Hepatocyte (in vitro differentiated cells): ENCODE measurements around the gene TSPAN8. TPM values are rescaled to one million over a fixed set of nuclear protein-coding genes. Genes with fewer than 3 reads are reported as not detected.
"Not testable (repeated sequence)": the region's sequence is repeated elsewhere in the genome, so short reads cannot be mapped to it uniquely, and the experiment has no call there.

Experiments used
- DNase-seq: peaks from one replicate; pipeline ENCODE4 v3.0.0-alpha.2; 2016; ENCODE audit warnings: low spot score
- H2AFZ ChIP-seq: fragments of 200-600 bp; sonication (generic); 2 replicates; pipeline ENCODE4 v1.6.0; 2016; ENCODE audit warnings: antibody characterized with exemption, mild to moderate bottlenecking
- H3K27ac ChIP-seq: fragments of 200-600 bp; sonication (generic); 2 replicates; pipeline ENCODE4 v1.5.1; 2016; ENCODE audit warnings: mild to moderate bottlenecking
- H3K27me3 ChIP-seq: fragments of 200-600 bp; sonication (generic); 2 replicates; pipeline ENCODE4 v1.6.1; 2016
- H3K36me3 ChIP-seq: fragments of 200-600 bp; sonication (generic); replicated peaks from 2 replicates; pipeline ENCODE4 v1.5.1; 2016; ENCODE audit warnings: low read depth; ENCODE audit not compliant: insufficient read depth
- H3K4me1 ChIP-seq: fragments of 200-600 bp; sonication (generic); 2 replicates; pipeline ENCODE4 v1.5.1; 2016; ENCODE audit warnings: mild to moderate bottlenecking, moderate library complexity; ENCODE audit not compliant: insufficient read depth
- H3K4me2 ChIP-seq: fragments of 200-600 bp; sonication (generic); 2 replicates; pipeline ENCODE4 v1.6.0; 2016
- H3K4me3 ChIP-seq: fragments of 200-600 bp; sonication (generic); 2 replicates; pipeline ENCODE4 v1.5.1; 2016; ENCODE audit warnings: mild to moderate bottlenecking
- H3K79me2 ChIP-seq: fragments of 200-600 bp; sonication (generic); 2 replicates; pipeline ENCODE4 v1.6.0; 2017; ENCODE audit warnings: mild to moderate bottlenecking
- H3K9me2 ChIP-seq: fragments of 200-600 bp; sonication (generic); replicated peaks from 2 replicates; pipeline ENCODE4 v1.6.0; 2017; ENCODE audit warnings: mild to moderate bottlenecking; ENCODE audit not compliant: insufficient read depth
- H3K9me3 ChIP-seq: fragments of 200-600 bp; sonication (generic); 2 replicates; pipeline ENCODE4 v1.5.1; 2016; ENCODE audit warnings: low read depth, mild to moderate bottlenecking
- H4K20me1 ChIP-seq: fragments of 200-600 bp; sonication (generic); 2 replicates; pipeline ENCODE4 v1.6.0; 2016; ENCODE audit warnings: mild to moderate bottlenecking; ENCODE audit not compliant: insufficient read depth, poor library complexity, severe bottlenecking
- CTCF ChIP-seq: fragments of 200-600 bp; sonication (generic); IDR thresholded peaks from 2 replicates; pipeline ENCODE4 v1.5.1; 2016; ENCODE audit warnings: antibody characterized with exemption, mild to moderate bottlenecking; ENCODE audit not compliant: poor library complexity
- EZH2 ChIP-seq: fragments of 200-600 bp; sonication (generic); IDR thresholded peaks from 2 replicates; pipeline ENCODE4 v1.6.1; 2016; ENCODE audit warnings: antibody characterized with exemption, mild to moderate bottlenecking, borderline replicate concordance
- EZH2phosphoT487 ChIP-seq: fragments of 200-600 bp; sonication (generic); IDR thresholded peaks from one replicate; pipeline ENCODE4 v1.6.1; 2018; ENCODE audit warnings: antibody characterized with exemption, mild to moderate bottlenecking, low read depth, moderate library complexity; ENCODE audit not compliant: unreplicated experiment, severe bottlenecking
- WGBS: methylation state at CpG from one replicate; pipeline ENCODE4 v1.1.6; 2016; ENCODE audit warnings: low lambda C conversion rate; ENCODE audit errors: missing lambda C conversion rate; 5-methylcytosine and 5-hydroxymethylcytosine counted together
- polyA plus RNA-seq: library from polyadenylated mRNA; unstranded; fragments of >200 nt; fragmentation: Nextera tagmentation; extraction: Ambion mirVana; gene quantifications from 2 replicates; pipeline ENCODE4 v1.2.1, GENCODE V29; 2016
- total RNA-seq: library from RNA; depleted of rRNA; stranded (reverse); fragments of >200 nt; gene quantifications from 2 replicates; pipeline ENCODE4 v1.2.3, GENCODE V29; 2014

Gene TSPAN8
- total and polyA plus RNA-seq, 2 experiments from 2014 or later = 312 to 639 TPM

GRCh38 chr12:71155225-71155624, 2.6 kb downstream of the TSPAN8 start:
- H4K20me1 ChIP-seq = no peaks in the 10 kb centered on the region
- no peaks in the 10 kb centered on the region for H3K9me3 ChIP-seq
- H3K4me2 ChIP-seq = peak overlapping the region; percentile 64
- WGBS = 75% methylated on average over 4 of the region's 4 CpGs
- peak overlapping the region; percentile 96 for H3K27ac ChIP-seq
- H3K9me2 ChIP-seq = no peaks in the 10 kb centered on the region
- H3K4me3 ChIP-seq = peak overlapping the region; percentile 10
- TF ChIP-seq EZH2 (no peak), CTCF (no peak), EZH2phosphoT487 (no peak)
- peaks cover 37% of the 10 kb centered on the region for H3K79me2 ChIP-seq
- no peak overlapping the region for H2AFZ ChIP-seq
- H3K36me3 ChIP-seq = no peaks in the 10 kb centered on the region
- no peak for DNase-seq
- no peaks in the 10 kb centered on the region for H3K27me3 ChIP-seq
- peaks cover 29% of the 10 kb centered on the region for H3K4me1 ChIP-seq

GRCh38 chr12:71152851-71153250, 4.9 kb downstream of the TSPAN8 start:
- no peak overlapping the region for H3K27ac ChIP-seq
- H3K4me3 ChIP-seq = no peak overlapping the region

GRCh38 chr12:71150041-71150440, 7.8 kb downstream of the TSPAN8 start:
- H3K9me3 ChIP-seq, H3K9me2 ChIP-seq, DNase-seq, H3K27ac ChIP-seq, H3K27me3 ChIP-seq, H4K20me1 ChIP-seq, H3K4me1 ChIP-seq, H2AFZ ChIP-seq, H3K4me2 ChIP-seq, H3K4me3 ChIP-seq, H3K36me3 ChIP-seq: not testable (repeated sequence)
- peaks cover 31% of the 10 kb centered on the region for H3K79me2 ChIP-seq
- WGBS = 81% methylated on average over 5 of the region's 5 CpGs

More at GRCh38 chr12:71152851-71153250, 4.9 kb downstream of the TSPAN8 start:
- H3K9me2 ChIP-seq = no peaks in the 10 kb centered on the region
- H2AFZ ChIP-seq = no peak overlapping the region
- TF ChIP-seq CTCF = no peak
- no peak for TF ChIP-seq EZH2phosphoT487
- no peak for TF ChIP-seq EZH2
- no peaks in the 10 kb centered on the region for H3K9me3 ChIP-seq
- H4K20me1 ChIP-seq = no peaks in the 10 kb centered on the region
- DNase-seq = no peak
- H3K4me1 ChIP-seq = peaks cover 5% of the 10 kb centered on the region
- peaks cover 37% of the 10 kb centered on the region for H3K79me2 ChIP-seq
- H3K4me2 ChIP-seq = no peak overlapping the region
- WGBS = 91% methylated on average over 5 of the region's 5 CpGs
- H3K36me3 ChIP-seq = no peaks in the 10 kb centered on the region
- no peaks in the 10 kb centered on the region for H3K27me3 ChIP-seq

- Histone ChIP-seq H3K9me2 (no peaks in the 10 kb centered on the region), H3K36me3 (no peaks in the 10 kb centered on the region), H3K79me2 (no peaks in the 10 kb centered on the region), H3K27me3 (no peaks in the 10 kb centered on the region), H3K4me1 (peaks cover 17% of the 10 kb centered on the region), H3K9me3 (no peaks in the 10 kb centered on the region), H2AFZ (no peak overlapping the region), H3K27ac (no peak overlapping the region), H4K20me1 (no peaks in the 10 kb centered on the region), H3K4me3 (no peak overlapping the region), H3K4me2 (no peak overlapping the region)
- DNase-seq = no peak
- TF ChIP-seq CTCF = no peak
- WGBS = 52% methylated on average over 1 of the region's 1 CpG
Measured at GRCh38 chr12:71144682-71145081, 13.1 kb downstream of the TSPAN8 start.
